ENCODE measurements around the gene OR51V1.

The OR51V1 gene

DNA sequence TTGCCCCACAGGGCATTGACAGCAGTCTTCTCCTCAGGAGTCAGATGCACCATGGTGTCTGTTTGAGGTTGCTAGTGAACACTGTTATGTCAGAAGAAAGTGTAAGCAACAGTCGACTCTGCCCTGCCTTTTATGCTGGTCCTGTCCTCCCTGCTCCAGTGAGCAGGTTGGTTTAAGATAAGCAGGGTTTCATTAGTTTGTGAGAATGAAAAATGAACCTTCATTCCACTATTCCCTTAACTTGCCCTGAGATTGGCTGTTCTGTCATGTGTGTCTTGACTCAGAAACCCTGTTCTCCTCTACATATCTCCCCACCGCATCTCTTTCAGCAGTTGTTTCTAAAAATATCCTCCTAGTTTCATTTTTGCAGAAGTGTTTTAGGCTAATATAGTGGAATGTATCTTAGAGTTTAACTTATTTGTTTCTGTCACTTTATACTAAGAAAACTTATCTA is 33.9 kb upstream of the OR51V1 start, which contains the start of gene HBD:
Gene HBD, minus strand, starts transcription at position 103 of the 454 bp plus-strand sequence. Its CDS starts 50 bp downstream, at position 53.
- no peaks in the 10 kb centered on the region for H3K4me1 ChIP-seq (ENCODE audit: control insufficient read depth in 1 of 2, insufficient read depth in 1 of 2, low read depth in 1 of 2, low read length in 1 of 2)
- H3K27ac ChIP-seq = no peak within 1 kb of the TSS
- H3K9me3 ChIP-seq = no peaks in the 10 kb centered on the region
- TF ChIP-seq, protein P1, sequence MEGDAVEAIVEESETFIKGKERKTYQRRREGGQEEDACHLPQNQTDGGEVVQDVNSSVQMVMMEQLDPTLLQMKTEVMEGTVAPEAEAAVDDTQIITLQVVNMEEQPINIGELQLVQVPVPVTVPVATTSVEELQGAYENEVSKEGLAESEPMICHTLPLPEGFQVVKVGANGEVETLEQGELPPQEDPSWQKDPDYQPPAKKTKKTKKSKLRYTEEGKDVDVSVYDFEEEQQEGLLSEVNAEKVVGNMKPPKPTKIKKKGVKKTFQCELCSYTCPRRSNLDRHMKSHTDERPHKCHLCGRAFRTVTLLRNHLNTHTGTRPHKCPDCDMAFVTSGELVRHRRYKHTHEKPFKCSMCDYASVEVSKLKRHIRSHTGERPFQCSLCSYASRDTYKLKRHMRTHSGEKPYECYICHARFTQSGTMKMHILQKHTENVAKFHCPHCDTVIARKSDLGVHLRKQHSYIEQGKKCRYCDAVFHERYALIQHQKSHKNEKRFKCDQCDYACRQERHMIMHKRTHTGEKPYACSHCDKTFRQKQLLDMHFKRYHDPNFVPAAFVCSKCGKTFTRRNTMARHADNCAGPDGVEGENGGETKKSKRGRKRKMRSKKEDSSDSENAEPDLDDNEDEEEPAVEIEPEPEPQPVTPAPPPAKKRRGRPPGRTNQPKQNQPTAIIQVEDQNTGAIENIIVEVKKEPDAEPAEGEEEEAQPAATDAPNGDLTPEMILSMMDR (IDR thresholded peaks at IDR 0.05) = no peak
- H3K4me3 ChIP-seq (ENCODE audit: low read depth in 1 of 2, low read length in 1 of 2) = no peak within 1 kb of the TSS
- no peaks in the 10 kb centered on the region for H3K27me3 ChIP-seq
- no peaks in the 10 kb centered on the region for H3K36me3 ChIP-seq

DNA sequence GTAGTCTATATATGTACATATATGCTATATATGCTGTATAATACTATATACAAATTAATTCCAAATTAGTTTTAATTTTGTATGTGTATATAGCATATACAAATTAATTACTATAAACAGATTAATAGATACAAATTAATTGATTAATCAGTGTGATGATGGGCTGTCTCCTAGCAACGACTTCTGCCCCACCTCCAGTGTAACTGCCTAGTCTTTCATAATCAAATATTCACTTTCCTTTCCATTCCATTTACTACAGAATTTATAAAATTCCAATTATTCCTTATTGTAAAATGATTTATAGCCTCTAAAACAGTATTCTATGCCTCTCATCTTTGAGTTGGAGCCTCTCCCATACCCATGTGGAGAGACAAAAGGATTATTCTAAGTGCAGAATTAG is 32.8 kb upstream of the OR51V1 start:
- H3K27ac ChIP-seq = no peak overlapping the region
- no peaks in the 10 kb centered on the region for H3K4me1 ChIP-seq (ENCODE audit: control insufficient read depth in 1 of 2, insufficient read depth in 1 of 2, low read depth in 1 of 2, low read length in 1 of 2)
- TF ChIP-seq, protein P1 (IDR thresholded peaks at IDR 0.05) = no peak
- H3K36me3 ChIP-seq = no peaks in the 10 kb centered on the region
- no peaks in the 10 kb centered on the region for H3K9me3 ChIP-seq
- H3K4me3 ChIP-seq (ENCODE audit: low read depth in 1 of 2, low read length in 1 of 2) = no peak overlapping the region
- H3K27me3 ChIP-seq = no peaks in the 10 kb centered on the region

DNA sequence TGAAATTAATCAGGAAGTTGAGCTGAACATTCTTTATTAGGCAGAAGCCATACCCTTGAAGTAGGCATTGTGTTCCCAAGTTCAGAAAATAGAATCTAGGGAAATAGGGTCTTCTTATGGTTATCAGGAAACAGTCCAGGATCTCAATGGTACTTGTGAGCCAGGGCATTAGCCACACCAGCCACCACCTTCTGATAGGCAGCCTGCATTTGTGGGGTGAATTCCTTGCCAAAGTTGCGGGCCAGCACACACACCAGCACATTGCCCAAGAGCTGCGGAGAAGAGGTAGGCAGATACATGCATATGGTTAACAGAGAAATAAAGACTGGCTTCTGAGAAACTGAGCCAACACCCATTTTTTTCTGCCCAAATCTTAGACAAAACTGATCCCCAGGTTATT is 32.3 kb upstream of the OR51V1 start:
- Histone ChIP-seq H3K27ac (no peak overlapping the region), H3K4me1 (ENCODE audit: control insufficient read depth in 1 of 2, insufficient read depth in 1 of 2, low read depth in 1 of 2, low read length in 1 of 2) (no peaks in the 10 kb centered on the region), H3K27me3 (no peaks in the 10 kb centered on the region), H3K9me3 (no peaks in the 10 kb centered on the region), H3K4me3 (ENCODE audit: low read depth in 1 of 2, low read length in 1 of 2) (no peak overlapping the region), H3K36me3 (no peaks in the 10 kb centered on the region)
- TF ChIP-seq, protein P1 (IDR thresholded peaks at IDR 0.05) = no peak

DNA sequence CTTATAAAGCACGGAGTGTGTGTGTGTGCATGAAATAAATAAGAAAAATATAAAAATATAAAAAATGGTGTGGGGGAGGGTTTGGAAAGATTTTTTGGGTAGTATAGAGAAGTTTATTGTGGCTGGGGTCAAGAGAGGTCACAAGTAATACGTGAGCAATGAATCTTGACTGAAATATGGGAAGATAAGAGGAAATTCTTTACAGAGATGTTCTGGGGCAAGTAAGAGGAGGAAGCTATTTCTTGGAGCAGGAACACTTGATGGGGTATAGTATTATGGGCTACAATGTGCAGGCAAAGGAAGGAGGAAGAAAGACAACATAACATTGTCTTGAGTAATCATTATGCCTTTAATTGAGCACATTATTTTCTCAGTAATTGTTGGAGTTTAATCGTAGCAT is 31.7 kb upstream of the OR51V1 start:
- TF ChIP-seq, protein P1 (IDR thresholded peaks at IDR 0.05) = no peak
- H3K9me3 ChIP-seq = no peaks in the 10 kb centered on the region
- H3K27ac ChIP-seq = no peak overlapping the region
- no peaks in the 10 kb centered on the region for H3K27me3 ChIP-seq
- no peaks in the 10 kb centered on the region for H3K4me1 ChIP-seq (ENCODE audit: control insufficient read depth in 1 of 2, insufficient read depth in 1 of 2, low read depth in 1 of 2, low read length in 1 of 2)
- H3K4me3 ChIP-seq (ENCODE audit: low read depth in 1 of 2, low read length in 1 of 2) = no peak overlapping the region
- no peaks in the 10 kb centered on the region for H3K36me3 ChIP-seq

DNA sequence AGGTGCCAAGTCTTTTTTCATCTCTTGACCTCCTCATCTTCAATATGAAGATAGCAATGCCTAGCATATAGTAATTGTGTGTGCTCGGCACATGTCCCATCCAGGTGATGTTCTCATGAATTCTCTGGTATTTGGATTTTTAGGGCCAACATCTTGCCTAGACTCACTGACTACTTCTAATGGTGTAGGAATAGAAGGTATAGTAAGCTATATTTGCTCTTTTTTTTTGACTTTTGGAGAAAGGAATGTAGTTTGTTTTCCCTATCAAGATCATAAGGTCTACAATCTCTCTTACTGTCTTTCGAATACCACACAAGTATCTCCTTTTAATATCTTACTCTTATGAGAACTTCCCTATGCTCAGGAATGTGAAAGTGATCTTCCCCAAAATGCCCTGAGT is 30.6 kb upstream of the OR51V1 start:
- Histone ChIP-seq H3K4me1 (ENCODE audit: control insufficient read depth in 1 of 2, insufficient read depth in 1 of 2, low read depth in 1 of 2, low read length in 1 of 2) (no peaks in the 10 kb centered on the region), H3K36me3 (no peaks in the 10 kb centered on the region), H3K27ac (no peak overlapping the region), H3K9me3 (no peaks in the 10 kb centered on the region), H3K27me3 (no peaks in the 10 kb centered on the region), H3K4me3 (ENCODE audit: low read depth in 1 of 2, low read length in 1 of 2) (no peak overlapping the region)
- TF ChIP-seq, protein P1 (IDR thresholded peaks at IDR 0.05) = no peak

DNA sequence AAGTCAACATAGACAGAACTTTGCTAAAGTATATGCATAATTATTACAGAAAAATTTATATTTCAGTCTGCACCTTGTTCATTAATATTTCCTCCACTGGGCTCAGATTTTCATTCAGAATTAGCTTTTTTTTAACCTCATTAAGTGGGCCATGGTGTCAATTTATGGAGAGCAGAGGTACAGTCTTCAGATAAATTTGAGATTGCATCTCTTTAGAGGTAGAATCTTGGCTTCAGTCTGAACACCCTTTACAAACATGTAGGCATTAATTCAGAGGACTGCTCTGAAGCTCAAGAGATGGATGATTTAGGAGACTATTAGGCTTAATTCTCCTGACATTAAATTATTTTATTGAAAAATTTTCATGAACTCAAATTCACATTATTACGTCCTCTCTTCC is 29.8 kb upstream of the OR51V1 start:
- Histone ChIP-seq H3K27ac (no peak overlapping the region), H3K9me3 (no peaks in the 10 kb centered on the region), H3K36me3 (no peaks in the 10 kb centered on the region), H3K4me3 (ENCODE audit: low read depth in 1 of 2, low read length in 1 of 2) (no peak overlapping the region), H3K4me1 (ENCODE audit: control insufficient read depth in 1 of 2, insufficient read depth in 1 of 2, low read depth in 1 of 2, low read length in 1 of 2) (no peaks in the 10 kb centered on the region), H3K27me3 (no peaks in the 10 kb centered on the region)
- TF ChIP-seq, protein P1 (IDR thresholded peaks at IDR 0.05) = no peak
